SU-DHL-6 (cell line): Measurements from ENCODE around the gene ATP1A3.

Source experiments
- H2AFZ ChIP-seq: fragments of 200-600 bp; sonication (generic); 2 replicates; pipeline ENCODE4 v1.6.1; 2014; ENCODE audit warnings: low read depth, mild to moderate bottlenecking, moderate library complexity, mixed read lengths, antibody characterized with exemption, low read length; ENCODE audit not compliant: severe bottlenecking
- H3F3A ChIP-seq: fragments of 200-600 bp; shearing (Covaris generic); 2 replicates; pipeline ENCODE4 v1.6.0; 2016; ENCODE audit warnings: antibody characterized with exemption, mild to moderate bottlenecking; ENCODE audit not compliant: insufficient read depth
- H3K27ac ChIP-seq: fragments of 200-600 bp; sonication (generic); 2 replicates; pipeline ENCODE4 v1.5.1; 2016; ENCODE audit warnings: low read depth, mild to moderate bottlenecking, low read length, moderate library complexity, mixed read lengths
- H3K27me3 ChIP-seq: fragments of 200-600 bp; sonication (generic), shearing (Covaris generic); 2 replicates; pipeline ENCODE4 v1.6.0; 2014; ENCODE audit warnings: mild to moderate bottlenecking, low read length
- H3K36me3 ChIP-seq: fragments of 200-600 bp; sonication (generic); 2 replicates; pipeline ENCODE4 v1.6.1; 2014; ENCODE audit warnings: mild to moderate bottlenecking, low read length, mixed read lengths
- H3K4me2 ChIP-seq: fragments of 300-600, 200-600 bp; shearing (Covaris generic), sonication (generic); 2 replicates; pipeline ENCODE4 v1.6.0; 2014; ENCODE audit warnings: low read length, low read depth, mild to moderate bottlenecking; ENCODE audit not compliant: poor library complexity, severe bottlenecking
- H3K4me3 ChIP-seq: fragments of 200-600 bp; sonication (generic); 2 replicates; pipeline ENCODE4 v1.5.1; 2014; ENCODE audit warnings: antibody characterized with exemption, low read length, mild to moderate bottlenecking, mixed read lengths; ENCODE audit not compliant: insufficient read depth, poor library complexity, severe bottlenecking
- H3K79me2 ChIP-seq: fragments of 200-600 bp; sonication (generic); 2 replicates; pipeline ENCODE4 v1.6.1; 2014; ENCODE audit warnings: mild to moderate bottlenecking, low read length, moderate library complexity; ENCODE audit not compliant: insufficient read depth
- H3K9ac ChIP-seq: fragments of 200-600 bp; sonication (generic); 2 replicates; pipeline ENCODE4 v1.7.0; 2014; ENCODE audit warnings: mild to moderate bottlenecking, low read length
- H3K9me2 ChIP-seq: fragments of 200-600 bp; sonication (generic); replicated peaks from 2 replicates; pipeline ENCODE4 v1.6.1; 2014; ENCODE audit warnings: low read length; ENCODE audit not compliant: insufficient read depth
- H3K9me3 ChIP-seq: fragments of 200-600 bp; sonication (generic); 2 replicates; pipeline ENCODE4 v1.6.1; 2014; ENCODE audit warnings: low read length, mixed read lengths; ENCODE audit not compliant: insufficient read depth
- H4K20me1 ChIP-seq: fragments of 200-600 bp; sonication (generic); 2 replicates; pipeline ENCODE4 v1.6.1; 2014; ENCODE audit warnings: low read depth, mild to moderate bottlenecking, antibody characterized with exemption, low read length, moderate library complexity, mixed read lengths
- CTCF ChIP-seq: fragments of 200-600 bp; sonication (generic); IDR thresholded peaks from one replicate; pipeline ENCODE4 v1.5.1; 2017; ENCODE audit warnings: antibody characterized with exemption, mild to moderate bottlenecking, low read length, moderate library complexity; ENCODE audit not compliant: insufficient read depth, poor library complexity, severe bottlenecking
- EZH2phosphoT487 ChIP-seq: fragments of 200-600 bp; sonication (generic), shearing (Covaris generic); conservative IDR thresholded peaks from 2 replicates; pipeline ENCODE4 v1.6.1; 2018; ENCODE audit warnings: mild to moderate bottlenecking, antibody characterized with exemption, low read length, moderate library complexity, mixed read lengths

The ATP1A3 gene

GRCh38 chr19:41999878-42000208, 5.8 kb upstream of the ATP1A3 start:
- no peaks in the 10 kb centered on the region for H3K9me2 ChIP-seq
- H3K9ac ChIP-seq: no peak overlapping the region
- no peak overlapping the region for H2AFZ ChIP-seq
- H3K27me3 ChIP-seq: no peaks in the 10 kb centered on the region
- H3K79me2 ChIP-seq: no peaks in the 10 kb centered on the region
- TF ChIP-seq EZH2phosphoT487: no peak
- H3F3A ChIP-seq: no peaks in the 10 kb centered on the region
- no peak overlapping the region for H3K4me2 ChIP-seq
- no peak overlapping the region for H3K4me3 ChIP-seq
- no peaks in the 10 kb centered on the region for H4K20me1 ChIP-seq
- no peak overlapping the region for H3K27ac ChIP-seq
- no peaks in the 10 kb centered on the region for H3K9me3 ChIP-seq
- H3K36me3 ChIP-seq: no peaks in the 10 kb centered on the region

GRCh38 chr19:41999071-41999877, 5.2 kb upstream of the ATP1A3 start:
- Histone ChIP-seq H4K20me1 (no peaks in the 10 kb centered on the region), H3K9me3 (no peaks in the 10 kb centered on the region), H3K79me2 (no peaks in the 10 kb centered on the region), H3K9ac (no peak overlapping the region), H3F3A (no peaks in the 10 kb centered on the region), H3K27ac (no peak overlapping the region), H3K9me2 (no peaks in the 10 kb centered on the region), H3K27me3 (no peaks in the 10 kb centered on the region), H3K4me2 (no peak overlapping the region), H2AFZ (no peak overlapping the region), H3K4me3 (no peak overlapping the region), H3K36me3 (no peaks in the 10 kb centered on the region)
- TF ChIP-seq EZH2phosphoT487: no peak
- TF ChIP-seq CTCF: no peak

GRCh38 chr19:41998246-41999020, 4.4 kb upstream of the ATP1A3 start:
- peak overlapping the region; percentile 38 for H3K4me2 ChIP-seq
- H3K79me2 ChIP-seq: peaks cover under 1% of the 10 kb centered on the region; the same call in 1 of the 2 replicates
- H3K27ac ChIP-seq: no peak overlapping the region
- TF ChIP-seq CTCF (peak; percentile 62), EZH2phosphoT487 (no peak)
- no peak overlapping the region for H2AFZ ChIP-seq
- H3K36me3 ChIP-seq: no peaks in the 10 kb centered on the region
- no peaks in the 10 kb centered on the region for H3K9me2 ChIP-seq
- H4K20me1 ChIP-seq: no peaks in the 10 kb centered on the region
- no peaks in the 10 kb centered on the region for H3K27me3 ChIP-seq
- H3K4me3 ChIP-seq: no peak overlapping the region
- H3K9ac ChIP-seq: no peak overlapping the region
- H3F3A ChIP-seq: no peaks in the 10 kb centered on the region
- H3K9me3 ChIP-seq: no peaks in the 10 kb centered on the region

GRCh38 chr19:41997851-41998229, 3.8 kb upstream of the ATP1A3 start:
- H3K4me2 ChIP-seq: peak overlapping the region; percentile 38
- H3K79me2 ChIP-seq: peaks cover 3% of the 10 kb centered on the region; the same call in 1 of the 2 replicates
- no peak overlapping the region for H3K4me3 ChIP-seq
- no peak overlapping the region for H3K27ac ChIP-seq
- H3F3A ChIP-seq: no peaks in the 10 kb centered on the region
- no peaks in the 10 kb centered on the region for H3K36me3 ChIP-seq
- TF ChIP-seq CTCF (no peak), EZH2phosphoT487 (no peak)
- H3K9ac ChIP-seq: no peak overlapping the region
- no peaks in the 10 kb centered on the region for H3K9me3 ChIP-seq
- H2AFZ ChIP-seq: no peak overlapping the region
- H4K20me1 ChIP-seq: no peaks in the 10 kb centered on the region
- H3K27me3 ChIP-seq: no peaks in the 10 kb centered on the region
- no peaks in the 10 kb centered on the region for H3K9me2 ChIP-seq
